ENCODE measurements around the gene FEM1A. TPM values are rescaled to one million over a fixed set of nuclear protein-coding genes. Genes with fewer than 3 reads are reported as not detected.

FEM1A gene
- total and polyA plus RNA-seq, 2 of the 13 experiments (the other 11 are each of a cell fraction or from before 2014, with no cell fraction given), result 3.2 to 10.8 TPM

DNA sequence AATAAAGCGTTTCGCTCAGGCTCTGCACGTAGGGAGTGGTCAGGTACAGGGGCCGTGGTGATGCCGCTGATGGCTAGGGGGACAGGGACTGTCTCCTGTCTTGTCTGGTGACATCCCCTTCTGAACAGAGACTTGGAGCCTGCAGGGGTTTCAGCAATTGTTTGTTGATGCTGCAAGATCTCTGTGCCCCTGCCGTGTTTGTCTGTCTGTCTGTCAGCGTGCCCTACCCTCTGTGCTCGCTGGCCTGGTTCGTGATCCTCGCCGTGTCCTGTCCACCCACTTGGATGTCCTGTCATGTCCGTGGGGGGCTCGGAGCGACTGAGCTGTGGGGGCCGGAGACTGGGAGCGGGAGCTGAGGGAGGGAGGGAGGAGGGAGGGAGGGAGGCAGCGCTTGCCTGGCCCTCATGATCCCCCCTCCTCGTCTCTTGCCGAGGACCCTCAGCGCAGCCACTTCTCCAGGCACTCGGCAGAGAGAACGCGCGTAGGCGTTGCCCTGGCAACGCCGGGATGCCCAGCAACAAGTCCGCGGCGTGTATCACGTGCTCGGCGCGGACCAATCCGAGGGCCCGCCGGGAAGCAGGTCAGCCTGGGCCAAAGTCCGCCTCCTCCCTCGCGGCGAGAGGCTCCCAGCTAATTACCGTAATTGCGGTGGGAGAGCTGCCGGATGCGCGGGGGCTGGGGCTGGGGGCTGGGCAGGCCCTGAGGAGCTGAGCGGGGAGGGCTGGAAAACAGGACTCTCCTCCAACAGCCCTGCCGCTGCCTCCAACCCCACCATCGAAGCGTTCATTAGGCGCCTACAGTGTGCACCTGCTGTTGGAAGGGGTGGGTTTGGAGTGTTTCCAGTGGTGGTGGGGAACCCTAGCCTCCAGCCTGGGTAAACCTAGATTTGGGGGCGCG is 31.9 kb upstream of the FEM1A start (continued):
- TF ChIP-seq SNAI1 (CRISPR knock-in tag; IDR thresholded peaks at IDR 0.05; ENCODE audit: borderline replicate concordance), result no peak
- TF ChIP-seq KMT2A (CRISPR knock-in tag; IDR thresholded peaks at IDR 0.05), result no peak
- TF ChIP-seq, protein P1, sequence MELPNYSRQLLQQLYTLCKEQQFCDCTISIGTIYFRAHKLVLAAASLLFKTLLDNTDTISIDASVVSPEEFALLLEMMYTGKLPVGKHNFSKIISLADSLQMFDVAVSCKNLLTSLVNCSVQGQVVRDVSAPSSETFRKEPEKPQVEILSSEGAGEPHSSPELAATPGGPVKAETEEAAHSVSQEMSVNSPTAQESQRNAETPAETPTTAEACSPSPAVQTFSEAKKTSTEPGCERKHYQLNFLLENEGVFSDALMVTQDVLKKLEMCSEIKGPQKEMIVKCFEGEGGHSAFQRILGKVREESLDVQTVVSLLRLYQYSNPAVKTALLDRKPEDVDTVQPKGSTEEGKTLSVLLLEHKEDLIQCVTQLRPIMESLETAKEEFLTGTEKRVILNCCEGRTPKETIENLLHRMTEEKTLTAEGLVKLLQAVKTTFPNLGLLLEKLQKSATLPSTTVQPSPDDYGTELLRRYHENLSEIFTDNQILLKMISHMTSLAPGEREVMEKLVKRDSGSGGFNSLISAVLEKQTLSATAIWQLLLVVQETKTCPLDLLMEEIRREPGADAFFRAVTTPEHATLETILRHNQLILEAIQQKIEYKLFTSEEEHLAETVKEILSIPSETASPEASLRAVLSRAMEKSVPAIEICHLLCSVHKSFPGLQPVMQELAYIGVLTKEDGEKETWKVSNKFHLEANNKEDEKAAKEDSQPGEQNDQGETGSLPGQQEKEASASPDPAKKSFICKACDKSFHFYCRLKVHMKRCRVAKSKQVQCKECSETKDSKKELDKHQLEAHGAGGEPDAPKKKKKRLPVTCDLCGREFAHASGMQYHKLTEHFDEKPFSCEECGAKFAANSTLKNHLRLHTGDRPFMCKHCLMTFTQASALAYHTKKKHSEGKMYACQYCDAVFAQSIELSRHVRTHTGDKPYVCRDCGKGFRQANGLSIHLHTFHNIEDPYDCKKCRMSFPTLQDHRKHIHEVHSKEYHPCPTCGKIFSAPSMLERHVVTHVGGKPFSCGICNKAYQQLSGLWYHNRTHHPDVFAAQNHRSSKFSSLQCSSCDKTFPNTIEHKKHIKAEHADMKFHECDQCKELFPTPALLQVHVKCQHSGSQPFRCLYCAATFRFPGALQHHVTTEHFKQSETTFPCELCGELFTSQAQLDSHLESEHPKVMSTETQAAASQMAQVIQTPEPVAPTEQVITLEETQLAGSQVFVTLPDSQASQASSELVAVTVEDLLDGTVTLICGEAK (IDR thresholded peaks at IDR 0.05), result no peak
- TF ChIP-seq, protein P1 (CRISPR knock-in tag; IDR thresholded peaks at IDR 0.05), result no peak; the same call in 1 of the 2 replicates
- TF ChIP-seq HIVEP1 (CRISPR knock-in tag; IDR thresholded peaks at IDR 0.05), result peak; percentile 75
- TF ChIP-seq SYNCRIP (IDR thresholded peaks at IDR 0.05; ENCODE audit: insufficient read depth, low read depth, low read length), result no peak
- TF ChIP-seq ZNF766 (CRISPR knock-in tag; IDR thresholded peaks at IDR 0.05; ENCODE audit: borderline replicate concordance), result no peak
- no peak for TF ChIP-seq ZNF446 (CRISPR knock-in tag; IDR thresholded peaks at IDR 0.05)
- TF ChIP-seq ZEB1 (IDR thresholded peaks at IDR 0.05; ENCODE audit: insufficient replicate concordance, low read depth), result peak; percentile 21
- peak; percentile 68 for TF ChIP-seq SP4 (CRISPR knock-in tag; IDR thresholded peaks at IDR 0.05)
- no peak for TF ChIP-seq ZNF816 (CRISPR knock-in tag; IDR thresholded peaks at IDR 0.05; ENCODE audit: borderline replicate concordance)
- no peak for TF ChIP-seq THYN1 (CRISPR knock-in tag; IDR thresholded peaks at IDR 0.05; ENCODE audit: borderline replicate concordance, low read depth)
- TF ChIP-seq, protein P2, sequence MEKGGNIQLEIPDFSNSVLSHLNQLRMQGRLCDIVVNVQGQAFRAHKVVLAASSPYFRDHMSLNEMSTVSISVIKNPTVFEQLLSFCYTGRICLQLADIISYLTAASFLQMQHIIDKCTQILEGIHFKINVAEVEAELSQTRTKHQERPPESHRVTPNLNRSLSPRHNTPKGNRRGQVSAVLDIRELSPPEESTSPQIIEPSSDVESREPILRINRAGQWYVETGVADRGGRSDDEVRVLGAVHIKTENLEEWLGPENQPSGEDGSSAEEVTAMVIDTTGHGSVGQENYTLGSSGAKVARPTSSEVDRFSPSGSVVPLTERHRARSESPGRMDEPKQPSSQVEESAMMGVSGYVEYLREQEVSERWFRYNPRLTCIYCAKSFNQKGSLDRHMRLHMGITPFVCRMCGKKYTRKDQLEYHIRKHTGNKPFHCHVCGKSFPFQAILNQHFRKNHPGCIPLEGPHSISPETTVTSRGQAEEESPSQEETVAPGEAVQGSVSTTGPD (CRISPR knock-in tag; IDR thresholded peaks at IDR 0.05), result no peak
- no peak for TF ChIP-seq SIN3B (IDR thresholded peaks at IDR 0.05; ENCODE audit: low read length)
- TF ChIP-seq, protein P3, sequence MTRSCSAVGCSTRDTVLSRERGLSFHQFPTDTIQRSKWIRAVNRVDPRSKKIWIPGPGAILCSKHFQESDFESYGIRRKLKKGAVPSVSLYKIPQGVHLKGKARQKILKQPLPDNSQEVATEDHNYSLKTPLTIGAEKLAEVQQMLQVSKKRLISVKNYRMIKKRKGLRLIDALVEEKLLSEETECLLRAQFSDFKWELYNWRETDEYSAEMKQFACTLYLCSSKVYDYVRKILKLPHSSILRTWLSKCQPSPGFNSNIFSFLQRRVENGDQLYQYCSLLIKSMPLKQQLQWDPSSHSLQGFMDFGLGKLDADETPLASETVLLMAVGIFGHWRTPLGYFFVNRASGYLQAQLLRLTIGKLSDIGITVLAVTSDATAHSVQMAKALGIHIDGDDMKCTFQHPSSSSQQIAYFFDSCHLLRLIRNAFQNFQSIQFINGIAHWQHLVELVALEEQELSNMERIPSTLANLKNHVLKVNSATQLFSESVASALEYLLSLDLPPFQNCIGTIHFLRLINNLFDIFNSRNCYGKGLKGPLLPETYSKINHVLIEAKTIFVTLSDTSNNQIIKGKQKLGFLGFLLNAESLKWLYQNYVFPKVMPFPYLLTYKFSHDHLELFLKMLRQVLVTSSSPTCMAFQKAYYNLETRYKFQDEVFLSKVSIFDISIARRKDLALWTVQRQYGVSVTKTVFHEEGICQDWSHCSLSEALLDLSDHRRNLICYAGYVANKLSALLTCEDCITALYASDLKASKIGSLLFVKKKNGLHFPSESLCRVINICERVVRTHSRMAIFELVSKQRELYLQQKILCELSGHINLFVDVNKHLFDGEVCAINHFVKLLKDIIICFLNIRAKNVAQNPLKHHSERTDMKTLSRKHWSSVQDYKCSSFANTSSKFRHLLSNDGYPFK (CRISPR knock-in tag; IDR thresholded peaks at IDR 0.05; ENCODE audit: borderline replicate concordance), result peak; percentile 15; the same call in 1 of the 2 replicates
- TF ChIP-seq HOXD1 (CRISPR knock-in tag; IDR thresholded peaks at IDR 0.05), result no peak
